Uterus (tissue), 4 donors: ENCODE measurements around the gene BEND7. TPM values are rescaled to one million over a fixed set of nuclear protein-coding genes. Genes with fewer than 3 reads are reported as not detected.

Experiments used
- DNase-seq, 2 donors: peaks; one replicate each; pipeline ENCODE4 v3.0.0-alpha.2; 2019 to 2020
- H3K27ac ChIP-seq, 2 donors: fragments of 200-600 bp; sonication (generic); 1 replicate in 1 of 2; 2 replicates in 1 of 2; pipeline ENCODE4 v1.5.1; 2016 to 2018
- H3K27me3 ChIP-seq, 2 donors: fragments of 200-600 bp; sonication (generic); one replicate each; pipeline ENCODE4 v1.5.1; 2018 to 2019; ENCODE audit warnings: control low read depth in 1 of 2
- H3K36me3 ChIP-seq, 2 donors: fragments of 200-600 bp; sonication (generic); one replicate each; pipeline ENCODE4 v1.5.1; 2019; ENCODE audit warnings: control low read depth in 1 of 2
- H3K4me1 ChIP-seq, 2 donors: fragments of 200-600 bp; sonication (generic); one replicate each; pipeline ENCODE4 v1.5.1; 2018 to 2019; ENCODE audit warnings: control low read depth in 1 of 2
- H3K4me3 ChIP-seq, 2 donors: fragments of 200-600 bp; sonication (generic); 1 replicate in 1 of 2; 2 replicates in 1 of 2; pipeline ENCODE4 v1.5.1; 2018 to 2019; ENCODE audit warnings: mild to moderate bottlenecking in 1 of 2
- H3K9me3 ChIP-seq, 2 donors: fragments of 200-600 bp; sonication (generic); one replicate each; pipeline ENCODE4 v1.5.1; 2019; ENCODE audit warnings: control low read depth in 1 of 2
- POLR2A ChIP-seq, 2 donors: fragments of 450-650 bp; IDR thresholded peaks; one replicate each; pipeline ENCODE4 v1.6.1; 2016; ENCODE audit warnings: antibody characterized with exemption in 2 of 2, mild to moderate bottlenecking in 1 of 2, moderate library complexity in 1 of 2
- intact Hi-C: fragments of 100-400 bp; cut with DNase I; formaldehyde crosslinking; loops from one replicate; pipeline ENCODE4 v1.15.1; 2023; ENCODE audit warnings: low total_unique reads
- total RNA-seq, 4 donors: library from RNA; depleted of rRNA in 3 of 4; stranded (reverse); fragments of >200 nt in 3 of 4; gene quantifications; one replicate each; pipeline versions ENCODE4 v1.1.0 to v1.2.4, GENCODE V29; 2014 to 2023
- TF ChIP-seq, protein P1 (sequence below), 4 experiments: fragments of 200-600 bp in 2 of 4; fragments of 450-650 bp in 2 of 4; sonication (generic) in 2 of 4; IDR thresholded peaks; one replicate each; pipeline ENCODE4 v1.5.1; 2016 to 2019; ENCODE audit warnings: antibody characterized with exemption in 4 of 4, mild to moderate bottlenecking in 2 of 4, moderate library complexity in 1 of 4
- donor health status: DM: yes; HTN: yes; CAD: no.

Gene BEND7
- total RNA-seq, 4 donors from 2014 or later = 3.3 to 32.7 (median 11.9) TPM

DNA sequence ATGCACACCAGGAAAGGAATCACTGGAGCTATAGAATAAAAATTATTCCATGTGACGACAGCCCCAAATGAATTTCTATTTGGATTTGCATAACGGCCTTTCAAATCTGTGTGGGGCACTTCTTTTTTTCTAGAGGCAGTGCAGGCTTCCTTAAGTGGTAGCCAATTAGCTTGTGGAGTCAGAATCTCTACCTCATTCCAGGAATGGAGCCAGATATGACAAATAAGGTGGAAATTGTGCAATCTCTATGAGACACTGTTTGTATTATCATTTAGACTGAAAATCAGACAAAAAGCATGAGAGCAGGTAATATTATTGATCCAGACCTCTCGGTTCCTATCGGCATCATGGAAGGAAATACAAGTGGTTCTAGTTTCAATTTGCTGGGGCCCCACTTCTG lies 78.7 kb downstream of the BEND7 start:
- Histone ChIP-seq H3K36me3 (no peaks in the 10 kb centered on the region), H3K4me3 (no peak overlapping the region), H3K9me3 (no peaks in the 10 kb centered on the region), H3K4me1 (no peaks in the 10 kb centered on the region), H3K27me3 (no peaks in the 10 kb centered on the region), H3K27ac (no peak overlapping the region)
- TF ChIP-seq POLR2A (IDR thresholded peaks at IDR 0.05) = no peak
- TF ChIP-seq, protein P1, sequence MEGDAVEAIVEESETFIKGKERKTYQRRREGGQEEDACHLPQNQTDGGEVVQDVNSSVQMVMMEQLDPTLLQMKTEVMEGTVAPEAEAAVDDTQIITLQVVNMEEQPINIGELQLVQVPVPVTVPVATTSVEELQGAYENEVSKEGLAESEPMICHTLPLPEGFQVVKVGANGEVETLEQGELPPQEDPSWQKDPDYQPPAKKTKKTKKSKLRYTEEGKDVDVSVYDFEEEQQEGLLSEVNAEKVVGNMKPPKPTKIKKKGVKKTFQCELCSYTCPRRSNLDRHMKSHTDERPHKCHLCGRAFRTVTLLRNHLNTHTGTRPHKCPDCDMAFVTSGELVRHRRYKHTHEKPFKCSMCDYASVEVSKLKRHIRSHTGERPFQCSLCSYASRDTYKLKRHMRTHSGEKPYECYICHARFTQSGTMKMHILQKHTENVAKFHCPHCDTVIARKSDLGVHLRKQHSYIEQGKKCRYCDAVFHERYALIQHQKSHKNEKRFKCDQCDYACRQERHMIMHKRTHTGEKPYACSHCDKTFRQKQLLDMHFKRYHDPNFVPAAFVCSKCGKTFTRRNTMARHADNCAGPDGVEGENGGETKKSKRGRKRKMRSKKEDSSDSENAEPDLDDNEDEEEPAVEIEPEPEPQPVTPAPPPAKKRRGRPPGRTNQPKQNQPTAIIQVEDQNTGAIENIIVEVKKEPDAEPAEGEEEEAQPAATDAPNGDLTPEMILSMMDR (IDR thresholded peaks at IDR 0.05) = no peak
- no peak for DNase-seq
- intact Hi-C loops = no loop called here

DNA sequence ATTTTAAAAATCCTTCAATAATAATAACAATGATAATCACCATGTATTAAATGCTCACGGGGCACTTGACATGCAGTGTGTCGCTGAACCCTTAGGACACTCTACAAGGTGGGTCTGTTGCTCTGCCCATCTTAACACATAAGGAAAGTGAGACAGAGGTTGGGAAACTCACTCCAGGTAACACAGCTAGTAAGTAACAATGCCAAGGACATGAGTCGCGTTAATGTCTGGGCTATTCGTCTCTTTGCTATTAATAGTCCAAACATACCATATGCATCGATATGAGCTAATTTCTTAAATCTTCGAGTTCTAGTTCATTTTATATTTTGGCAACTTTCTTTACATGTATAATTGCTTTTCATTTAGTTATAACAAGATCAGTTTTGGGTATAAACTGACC lies 79.5 kb downstream of the BEND7 start:
- H3K4me3 ChIP-seq = no peak overlapping the region
- H3K9me3 ChIP-seq = no peaks in the 10 kb centered on the region
- H3K4me1 ChIP-seq = no peaks in the 10 kb centered on the region
- no peak overlapping the region for H3K27ac ChIP-seq
- DNase-seq = no peak
- TF ChIP-seq, protein P1 (IDR thresholded peaks at IDR 0.05) = no peak
- TF ChIP-seq POLR2A (IDR thresholded peaks at IDR 0.05) = no peak
- no peaks in the 10 kb centered on the region for H3K27me3 ChIP-seq
- intact Hi-C loops = no loop called here
- H3K36me3 ChIP-seq = no peaks in the 10 kb centered on the region

DNA sequence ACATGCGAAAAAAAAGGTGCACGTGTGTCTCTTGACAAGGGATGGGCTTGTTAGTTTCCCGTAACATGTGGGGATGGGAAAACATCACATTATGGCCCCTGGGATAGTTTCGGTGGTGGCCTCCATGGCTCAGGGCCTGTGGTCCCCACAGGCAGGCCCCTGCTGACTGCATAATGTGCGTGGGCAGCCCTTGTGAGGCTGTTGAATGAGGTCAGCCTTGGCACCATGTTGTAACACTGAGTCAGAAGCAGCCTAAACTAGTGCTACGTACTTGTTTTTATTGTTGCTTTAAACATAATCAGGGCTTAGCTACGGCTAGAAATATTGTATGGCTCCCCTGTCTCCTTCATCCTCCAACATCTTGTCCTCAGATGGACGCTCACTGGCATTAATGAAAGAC lies 80.6 kb downstream of the BEND7 start:
- DNase-seq = no peak
- Histone ChIP-seq H3K4me3 (no peak overlapping the region), H3K36me3 (no peaks in the 10 kb centered on the region), H3K27ac (no peak overlapping the region), H3K27me3 (no peaks in the 10 kb centered on the region), H3K4me1 (no peaks in the 10 kb centered on the region), H3K9me3 (no peaks in the 10 kb centered on the region)
- TF ChIP-seq, protein P1 (IDR thresholded peaks at IDR 0.05) = no peak
- no peak for TF ChIP-seq POLR2A (IDR thresholded peaks at IDR 0.05)
- intact Hi-C loops = no loop called here

DNA sequence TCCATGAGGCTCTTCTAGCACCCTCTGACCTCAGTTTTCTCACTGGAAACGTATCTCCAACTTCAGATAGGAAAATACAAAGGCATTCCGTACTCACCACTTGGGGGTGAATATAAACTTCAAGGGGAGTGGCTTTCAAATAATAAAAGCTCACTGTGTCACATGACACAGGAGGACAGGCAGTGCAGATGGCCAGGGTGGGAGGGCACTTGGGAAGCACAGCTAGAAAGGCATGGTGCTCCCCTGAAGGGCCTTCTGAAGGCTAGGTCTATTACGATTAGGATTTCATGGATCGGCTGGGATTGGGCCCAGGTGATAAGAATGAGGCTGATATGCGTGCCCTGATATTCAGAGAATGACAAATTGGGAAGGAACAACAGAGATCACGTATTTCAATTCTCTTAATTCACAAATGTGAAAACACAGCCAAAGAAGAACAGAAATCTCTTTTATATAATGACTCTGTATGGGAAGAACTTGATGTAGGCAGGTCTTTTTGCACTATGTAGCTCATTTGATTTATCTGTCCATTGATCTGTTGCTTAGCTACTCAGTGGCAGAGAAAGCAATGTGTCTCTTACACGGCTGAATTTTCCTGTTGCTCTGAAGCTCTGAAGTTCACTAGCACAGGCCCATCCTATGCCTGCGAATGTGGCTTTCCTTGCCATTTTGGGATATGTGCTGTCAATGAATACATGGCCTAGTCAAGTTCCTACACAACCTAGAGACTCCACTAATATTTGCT lies 83.0 kb downstream of the BEND7 start:
- Histone ChIP-seq H3K4me3 (no peak overlapping the region), H3K27me3 (no peaks in the 10 kb centered on the region), H3K9me3 (no peaks in the 10 kb centered on the region), H3K27ac (no peak overlapping the region), H3K36me3 (no peaks in the 10 kb centered on the region), H3K4me1 (no peaks in the 10 kb centered on the region)
- no peak for DNase-seq
- TF ChIP-seq, protein P1 (IDR thresholded peaks at IDR 0.05) = no peak
- TF ChIP-seq POLR2A (IDR thresholded peaks at IDR 0.05) = no peak
- intact Hi-C loops = no loop called here

DNA sequence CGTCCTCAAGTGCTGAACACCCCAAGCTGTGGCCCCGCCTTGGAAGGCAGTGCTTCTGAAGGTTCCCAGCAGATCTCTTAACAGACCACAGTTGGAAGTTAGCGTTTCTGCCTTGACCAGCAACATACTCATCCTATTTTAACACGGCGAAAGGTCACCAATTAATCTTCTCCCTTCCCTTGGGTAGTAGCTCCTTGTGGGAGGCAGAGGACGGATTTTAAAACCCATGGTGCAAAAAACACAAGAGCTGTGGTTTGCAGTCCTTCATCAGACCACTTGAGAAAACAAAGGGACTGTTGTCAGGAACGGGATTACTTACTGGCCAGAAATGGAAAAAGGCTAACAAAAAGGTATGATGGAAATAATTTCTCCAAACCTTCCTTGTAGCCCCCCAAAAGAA lies 87.3 kb downstream of the BEND7 start:
- Histone ChIP-seq H3K4me3 (no peak overlapping the region), H3K27ac (no peak overlapping the region), H3K4me1 (no peaks in the 10 kb centered on the region), H3K27me3 (no peaks in the 10 kb centered on the region), H3K36me3 (no peaks in the 10 kb centered on the region), H3K9me3 (no peaks in the 10 kb centered on the region)
- TF ChIP-seq, protein P1 (IDR thresholded peaks at IDR 0.05) = no peak
- no peak for TF ChIP-seq POLR2A (IDR thresholded peaks at IDR 0.05)
- intact Hi-C loops = no loop called here
- no peak for DNase-seq
